CD14-positive monocyte (primary cell): Measurements from ENCODE around the gene SMIM30. TPM values are rescaled to one million over a fixed set of nuclear protein-coding genes. Genes with fewer than 3 reads are reported as not detected.

Experiments used
- DNase-seq, 3 donors: peaks; one replicate each; pipeline ENCODE4 v3.0.0-alpha.2; 2011 to 2022
- H2AFZ ChIP-seq: 2 replicates; pipeline ENCODE4 v1.6.0; 2012; ENCODE audit warnings: mild to moderate bottlenecking, low read depth, low read length, inconsistent platforms; ENCODE audit not compliant: insufficient read depth, poor library complexity, severe bottlenecking
- H3K27ac ChIP-seq, 2 donors: 1 replicate in 1 of 2; 2 replicates in 1 of 2; pipeline ENCODE4 v1.5.1; 2012 to 2013; ENCODE audit warnings: low read length in 2 of 2, control low read depth in 1 of 2, inconsistent platforms in 1 of 2, low read depth in 1 of 2, mild to moderate bottlenecking in 1 of 2
- H3K27me3 ChIP-seq, 2 donors: one replicate each; pipeline versions ENCODE4 v1.6.0 to v1.6.1; 2011 to 2013; ENCODE audit warnings: low read length in 2 of 2; ENCODE audit not compliant: control insufficient read depth in 2 of 2, insufficient read depth in 2 of 2
- H3K36me3 ChIP-seq, 2 donors: replicated peaks in 1 of 2; 1 replicate in 1 of 2; 2 replicates in 1 of 2; pipeline versions ENCODE4 v1.5.1 to v1.6.1; 2012 to 2013; ENCODE audit warnings: low read length in 2 of 2, control low read depth in 1 of 2, inconsistent platforms in 1 of 2, mild to moderate bottlenecking in 1 of 2; ENCODE audit not compliant: insufficient read depth in 2 of 2, control insufficient read depth in 1 of 2
- H3K4me1 ChIP-seq, 2 donors: 1 replicate in 1 of 2; 2 replicates in 1 of 2; pipeline versions ENCODE4 v1.5.1 to v1.6.1; 2012 to 2013; ENCODE audit warnings: low read length in 2 of 2, control low read depth in 1 of 2, inconsistent platforms in 1 of 2, mild to moderate bottlenecking in 1 of 2, moderate library complexity in 1 of 2; ENCODE audit not compliant: insufficient read depth in 2 of 2, control insufficient read depth in 1 of 2
- H3K4me2 ChIP-seq: replicated peaks from 2 replicates; pipeline ENCODE3; 2012; ENCODE audit warnings: low read length, moderate library complexity, mild to moderate bottlenecking; ENCODE audit not compliant: poor library complexity, severe bottlenecking; ENCODE audit errors: extremely low read depth
- H3K4me3 ChIP-seq, 3 experiments: fragments of 200-600 bp in 1 of 3; sonication (generic) in 1 of 3; replicated peaks in 1 of 3; 1 replicate in 2 of 3; 2 replicates in 1 of 3; pipeline ENCODE4 v1.5.1; 2011 to 2013; ENCODE audit warnings: low read length in 3 of 3, mild to moderate bottlenecking in 3 of 3, control low read depth in 2 of 3, low read depth in 2 of 3, inconsistent platforms in 1 of 3, moderate library complexity in 1 of 3
- H3K79me2 ChIP-seq: 2 replicates; pipeline ENCODE4 v1.6.0; 2012; ENCODE audit warnings: mild to moderate bottlenecking, control low read depth, inconsistent platforms, low read length, moderate library complexity; ENCODE audit not compliant: insufficient read depth
- H3K9ac ChIP-seq: 2 replicates; pipeline ENCODE4 v1.6.0; 2017; ENCODE audit warnings: low read length, mild to moderate bottlenecking; ENCODE audit not compliant: insufficient read depth, poor library complexity, severe bottlenecking
- H3K9me3 ChIP-seq, 2 donors: replicated peaks in 1 of 2; 1 replicate in 1 of 2; 2 replicates in 1 of 2; pipeline versions ENCODE4 v1.5.1 to v1.6.1; 2012 to 2013; ENCODE audit warnings: low read length in 2 of 2, control low read depth in 1 of 2; ENCODE audit not compliant: control insufficient read depth in 1 of 2, insufficient read depth in 1 of 2
- H4K20me1 ChIP-seq: 2 replicates; pipeline ENCODE4 v1.6.0; 2012; ENCODE audit warnings: mild to moderate bottlenecking, low read length, control low read depth, moderate library complexity; ENCODE audit not compliant: insufficient read depth
- H3K27ac Mint-ChIP-seq, 7 donors: one replicate each; pipeline ENCODE4 v1.8.0; 2020; ENCODE audit warnings: mild to moderate bottlenecking in 7 of 7, mixed read lengths in 7 of 7, moderate library complexity in 6 of 7, inconsistent platforms in 2 of 7
- H3K27me3 Mint-ChIP-seq, 3 donors: one replicate each; pipeline ENCODE4 v1.8.0; 2021 to 2022; ENCODE audit warnings: low read depth in 3 of 3, mild to moderate bottlenecking in 3 of 3, mixed read lengths in 3 of 3, moderate library complexity in 3 of 3, inconsistent platforms in 1 of 3
- H3K36me3 Mint-ChIP-seq, 2 donors: one replicate each; pipeline ENCODE4 v1.8.0; 2020; ENCODE audit warnings: mixed read lengths in 2 of 2, inconsistent platforms in 1 of 2, mild to moderate bottlenecking in 1 of 2
- H3K4me1 Mint-ChIP-seq: one replicate; pipeline ENCODE4 v1.8.0; 2020; ENCODE audit warnings: mild to moderate bottlenecking, mixed read lengths
- H3K4me3 Mint-ChIP-seq, 2 donors: one replicate each; pipeline ENCODE4 v1.8.0; 2020; ENCODE audit warnings: mild to moderate bottlenecking in 2 of 2, mixed read lengths in 2 of 2, moderate library complexity in 1 of 2
- H3K9me3 Mint-ChIP-seq, 7 donors: one replicate each; pipeline ENCODE4 v1.8.0; 2020 to 2022; ENCODE audit warnings: mixed read lengths in 7 of 7, mild to moderate bottlenecking in 6 of 7, moderate library complexity in 6 of 7, inconsistent platforms in 2 of 7
- WGBS: methylation state at CpG from one replicate; pipeline ENCODE4 v1.1.5; 2013; ENCODE audit warnings: missing lambda C conversion rate; ENCODE audit not compliant: insufficient coverage; 5-methylcytosine and 5-hydroxymethylcytosine counted together
- intact Hi-C, 2 donors: fragments of 100-400 bp; cut with micrococcal nuclease; formaldehyde crosslinking; loops; one replicate each; pipeline versions ENCODE4 v1.15.0 to v1.15.1; 2023
- polyA plus RNA-seq, 3 donors: library from polyadenylated mRNA; depleted of rRNA in 1 of 3; unstranded in 2 of 3; stranded (reverse) in 1 of 3; fragments of 300-500 nt in 2 of 3; fragments of >200 nt in 1 of 3; fragmentation: Illumina TruSeq in 2 of 3; gene quantifications; 1 replicate in 2 of 3; 2 replicates in 1 of 3; pipeline ENCODE4 v1.2.3, GENCODE V29; 2012 to 2021
- TF ChIP-seq, protein P1 (sequence below): fragments of 200-600 bp; IDR thresholded peaks from one replicate; pipeline ENCODE4 v1.8.0; 2022; ENCODE audit warnings: antibody characterized with exemption, mild to moderate bottlenecking

The SMIM30 gene
- polyA plus RNA-seq, 3 donors, result 11.6 to 55.0 (median 43.6) TPM

DNA sequence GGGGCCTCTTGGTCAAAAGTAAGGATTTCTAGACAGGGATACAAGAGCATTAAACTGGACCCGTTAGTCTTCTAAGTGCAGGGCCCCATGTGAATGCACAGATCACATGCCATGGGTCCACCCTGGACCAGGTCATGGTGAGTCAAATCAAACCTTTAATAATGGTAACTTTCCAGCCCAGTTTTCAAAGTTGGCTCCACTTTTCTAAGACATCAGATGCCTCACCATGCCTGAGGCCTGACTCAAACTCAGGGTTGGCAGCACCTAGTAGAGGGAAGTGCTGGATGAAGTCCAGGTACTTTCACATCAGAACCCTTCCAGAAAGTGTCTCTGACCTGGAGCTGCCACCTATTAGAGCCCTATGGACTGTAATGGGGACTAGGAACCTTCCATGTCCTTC, 9.7 kb upstream of the SMIM30 start:
- H2AFZ ChIP-seq, result no peak overlapping the region
- H3K9me3 Mint-ChIP-seq, result peaks cover 0 to 6% (median 3%) of the 10 kb centered on the region in 7 donors
- H4K20me1 ChIP-seq, result no peaks in the 10 kb centered on the region
- 92% methylated on average over 1 of the region's 1 CpG for WGBS
- DNase-seq, result no peak
- no peak overlapping the region for H3K27ac ChIP-seq
- H3K4me3 Mint-ChIP-seq, result no peak overlapping the region
- intact Hi-C loops, result no loop called here
- no peak overlapping the region for H3K4me2 ChIP-seq
- peaks cover 0 to 2% (median 0%) of the 10 kb centered on the region in 3 donors for H3K27me3 Mint-ChIP-seq
- H3K79me2 ChIP-seq, result no peaks in the 10 kb centered on the region
- no peaks in the 10 kb centered on the region for H3K36me3 ChIP-seq
- no peak overlapping the region for H3K4me3 ChIP-seq
- H3K36me3 Mint-ChIP-seq, result no peaks in the 10 kb centered on the region
- no peaks in the 10 kb centered on the region for H3K4me1 ChIP-seq
- no peak overlapping the region for H3K27ac Mint-ChIP-seq
- TF ChIP-seq, protein P1, sequence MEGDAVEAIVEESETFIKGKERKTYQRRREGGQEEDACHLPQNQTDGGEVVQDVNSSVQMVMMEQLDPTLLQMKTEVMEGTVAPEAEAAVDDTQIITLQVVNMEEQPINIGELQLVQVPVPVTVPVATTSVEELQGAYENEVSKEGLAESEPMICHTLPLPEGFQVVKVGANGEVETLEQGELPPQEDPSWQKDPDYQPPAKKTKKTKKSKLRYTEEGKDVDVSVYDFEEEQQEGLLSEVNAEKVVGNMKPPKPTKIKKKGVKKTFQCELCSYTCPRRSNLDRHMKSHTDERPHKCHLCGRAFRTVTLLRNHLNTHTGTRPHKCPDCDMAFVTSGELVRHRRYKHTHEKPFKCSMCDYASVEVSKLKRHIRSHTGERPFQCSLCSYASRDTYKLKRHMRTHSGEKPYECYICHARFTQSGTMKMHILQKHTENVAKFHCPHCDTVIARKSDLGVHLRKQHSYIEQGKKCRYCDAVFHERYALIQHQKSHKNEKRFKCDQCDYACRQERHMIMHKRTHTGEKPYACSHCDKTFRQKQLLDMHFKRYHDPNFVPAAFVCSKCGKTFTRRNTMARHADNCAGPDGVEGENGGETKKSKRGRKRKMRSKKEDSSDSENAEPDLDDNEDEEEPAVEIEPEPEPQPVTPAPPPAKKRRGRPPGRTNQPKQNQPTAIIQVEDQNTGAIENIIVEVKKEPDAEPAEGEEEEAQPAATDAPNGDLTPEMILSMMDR, result no peak
- H3K4me1 Mint-ChIP-seq, result no peaks in the 10 kb centered on the region
- H3K27me3 ChIP-seq, result no peaks in the 10 kb centered on the region
- no peak overlapping the region for H3K9ac ChIP-seq
- H3K9me3 ChIP-seq, result no peaks in the 10 kb centered on the region

DNA sequence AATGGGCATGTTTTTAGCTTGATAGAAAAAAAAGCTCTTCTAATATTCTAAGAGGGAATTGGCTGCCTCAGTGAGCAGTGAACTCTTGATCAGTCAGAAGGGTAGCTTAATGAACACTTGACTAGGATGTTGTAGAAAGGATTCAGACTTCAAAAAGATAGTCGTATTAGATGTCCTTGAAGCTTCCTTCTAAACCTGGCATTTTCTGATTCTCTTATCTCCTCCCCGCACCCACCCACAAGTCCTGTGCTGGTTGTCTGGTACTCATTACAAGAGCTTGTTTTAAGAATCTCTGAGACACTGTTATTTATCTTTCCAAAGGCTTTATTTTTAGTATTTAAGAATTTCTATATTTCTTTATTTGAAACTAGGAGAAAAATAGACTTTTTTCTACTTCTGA, 7.4 kb upstream of the SMIM30 start:
- H3K4me1 Mint-ChIP-seq, result peaks cover under 1% of the 10 kb centered on the region
- no CpG with 5 or more reads among the region's 2 CpGs for WGBS
- Histone ChIP-seq H3K9me3 (no peaks in the 10 kb centered on the region), H3K4me1 (no peaks in the 10 kb centered on the region), H3K4me2 (no peak overlapping the region), H3K27me3 (no peaks in the 10 kb centered on the region), H3K36me3 (no peaks in the 10 kb centered on the region), H3K27ac (no peak overlapping the region), H3K4me3 (no peak overlapping the region), H3K79me2 (no peaks in the 10 kb centered on the region), H2AFZ (no peak overlapping the region), H4K20me1 (no peaks in the 10 kb centered on the region), H3K9ac (no peak overlapping the region)
- no peak for DNase-seq
- TF ChIP-seq, protein P1, result no peak
- H3K9me3 Mint-ChIP-seq, result peaks cover 0 to 6% (median 3%) of the 10 kb centered on the region in 7 donors
- H3K27ac Mint-ChIP-seq, result peak overlapping the region in 1 of 7 donors; percentile 69
- H3K27me3 Mint-ChIP-seq, result peaks cover 0 to 2% (median 2%) of the 10 kb centered on the region in 3 donors
- intact Hi-C loops, result no loop called here
- H3K36me3 Mint-ChIP-seq, result no peaks in the 10 kb centered on the region
- no peak overlapping the region for H3K4me3 Mint-ChIP-seq
